SK-N-SH (cell line): ENCODE data around the gene ZDHHC14. TPM values are rescaled to one million over a fixed set of nuclear protein-coding genes. Genes with fewer than 3 reads are reported as not detected.
A peak's percentile ranks its signal among the peaks of the same experiment; 100 is the strongest.

Source experiments
- CTCF ChIA-PET: fragments of 300-600, 350-600 bp; formaldehyde crosslinking; extraction: SDS; loops from one replicate; lab custom pipeline; 2021; lab: Yijun Ruan, JAX
- POLR2A ChIA-PET: fragments of 350-600 bp; sonication (Branson Sonifier 250); formaldehyde crosslinking; extraction: SDS; loops from one replicate; lab custom pipeline; 2020; ENCODE audit warnings: antibody characterized with exemption, inconsistent platforms; lab: Yijun Ruan, JAX
- DNase-seq: peaks from one replicate; pipeline ENCODE4 v3.0.0; 2012
- H2AFZ ChIP-seq: fragments of 200-600 bp; sonication (generic); 2 replicates; pipeline ENCODE4 v1.8.1; 2016; ENCODE audit warnings: antibody characterized with exemption, mild to moderate bottlenecking, low read depth
- H3F3A ChIP-seq: fragments of 200-600 bp; sonication (generic); replicated peaks from 2 replicates; pipeline ENCODE3; 2016; ENCODE audit warnings: antibody characterized with exemption, mild to moderate bottlenecking; ENCODE audit not compliant: insufficient read depth
- H3K27ac ChIP-seq, 2 experiments: fragments of 200-500 bp in 1 of 2; fragments of 200-600 bp in 1 of 2; sonication (Bioruptor generic) in 1 of 2; sonication (generic), shearing (Covaris generic) in 1 of 2; 2 replicates each; pipeline versions ENCODE4 v1.5.1 to v1.6.1; 2014 to 2016; ENCODE audit warnings: low read depth in 2 of 2, inconsistent platforms in 1 of 2, low read length in 1 of 2, mild to moderate bottlenecking in 1 of 2, mixed read lengths in 1 of 2
- H3K27me3 ChIP-seq: fragments of 200-600 bp; sonication (generic), shearing (Covaris generic); 2 replicates; pipeline ENCODE4 v1.6.1; 2016; ENCODE audit warnings: mixed run types; ENCODE audit not compliant: insufficient read depth
- H3K36me3 ChIP-seq, 2 experiments: fragments of 200-500 bp in 1 of 2; fragments of 200-600 bp in 1 of 2; sonication (Bioruptor generic) in 1 of 2; sonication (generic) in 1 of 2; replicated peaks in 1 of 2; 2 replicates each; pipeline versions ENCODE3 to v1.5.1; 2014 to 2016; ENCODE audit warnings: low read length in 1 of 2, mild to moderate bottlenecking in 1 of 2; ENCODE audit not compliant: insufficient read depth in 2 of 2, control insufficient read depth in 1 of 2
- H3K4me1 ChIP-seq, 2 experiments: fragments of 200-500 bp in 1 of 2; fragments of 200-600 bp in 1 of 2; sonication (Bioruptor generic) in 1 of 2; sonication (generic), shearing (Covaris generic) in 1 of 2; 2 replicates each; pipeline versions ENCODE4 v1.5.1 to v1.6.1; 2014 to 2016; ENCODE audit warnings: low read depth in 1 of 2, low read length in 1 of 2, mixed run types in 1 of 2; ENCODE audit not compliant: insufficient read depth in 2 of 2, control insufficient read depth in 1 of 2
- H3K4me2 ChIP-seq: fragments of 200-600 bp; sonication (generic), shearing (Covaris generic); 2 replicates; pipeline ENCODE4 v1.6.1; 2017; ENCODE audit warnings: mixed run types
- H3K4me3 ChIP-seq, 2 experiments: fragments of 200-500 bp in 1 of 2; fragments of 200-600 bp in 1 of 2; sonication (Bioruptor generic) in 1 of 2; sonication (generic), shearing (Covaris generic) in 1 of 2; 2 replicates each; pipeline versions ENCODE4 v1.5.1 to v1.8.1; 2014 to 2016; ENCODE audit warnings: low read depth in 2 of 2, inconsistent platforms in 1 of 2, low read length in 1 of 2, mild to moderate bottlenecking in 1 of 2, mixed read lengths in 1 of 2, moderate library complexity in 1 of 2
- H3K79me2 ChIP-seq: fragments of 200-600 bp; sonication (generic); 2 replicates; pipeline ENCODE4 v1.8.1; 2017; ENCODE audit warnings: mild to moderate bottlenecking; ENCODE audit not compliant: insufficient read depth
- H3K9ac ChIP-seq: fragments of 200-600 bp; sonication (generic); 2 replicates; pipeline ENCODE4 v1.6.1; 2017; ENCODE audit warnings: mixed run types
- H3K9me2 ChIP-seq: fragments of 200-600 bp; sonication (generic); 2 replicates; pipeline ENCODE4 v1.6.1; 2017; ENCODE audit warnings: mixed run types
- H3K9me3 ChIP-seq: fragments of 200-600 bp; sonication (generic); 2 replicates; pipeline ENCODE4 v1.6.1; 2017; ENCODE audit warnings: mixed run types, mild to moderate bottlenecking, moderate library complexity
- H4K20me1 ChIP-seq: fragments of 200-600 bp; sonication (generic); 2 replicates; pipeline ENCODE4 v1.6.1; 2017; ENCODE audit warnings: mild to moderate bottlenecking, mixed run types; ENCODE audit not compliant: insufficient read depth
- CHD2 ChIP-seq: fragments of 150-350 bp; IDR thresholded peaks from 2 replicates; pipeline ENCODE4 v1.6.1; 2018; ENCODE audit warnings: low read length; ENCODE audit not compliant: partially characterized antibody
- CTCF ChIP-seq: fragments of 200-600 bp; sonication (generic); IDR thresholded peaks from 2 replicates; pipeline ENCODE4 v1.6.1; 2017; ENCODE audit warnings: antibody characterized with exemption, mild to moderate bottlenecking, moderate library complexity
- EZH2phosphoT487 ChIP-seq: fragments of 200-600 bp; sonication (generic); IDR thresholded peaks from 2 replicates; pipeline ENCODE4 v1.6.1; 2017; ENCODE audit warnings: low read depth, mixed run types, mild to moderate bottlenecking, antibody characterized with exemption, moderate library complexity, borderline replicate concordance
- FOXM1 ChIP-seq: IDR thresholded peaks from 2 replicates; pipeline ENCODE4 v1.4.0; 2012; ENCODE audit warnings: low read depth, mild to moderate bottlenecking
- GABPA ChIP-seq: IDR thresholded peaks from 2 replicates; pipeline ENCODE4 v1.4.0; 2012; ENCODE audit warnings: low read depth, mild to moderate bottlenecking
- MAX ChIP-seq: IDR thresholded peaks from 2 replicates; pipeline ENCODE4 v1.4.0; 2012; ENCODE audit warnings: low read depth
- MEF2A ChIP-seq: IDR thresholded peaks from 2 replicates; pipeline ENCODE4 v1.4.0; 2012; ENCODE audit warnings: low read depth, borderline replicate concordance
- NRF1 ChIP-seq: IDR thresholded peaks from 2 replicates; pipeline ENCODE4 v1.6.1; 2012; ENCODE audit warnings: low read depth, mild to moderate bottlenecking, low read length
- POLR2AphosphoS5 ChIP-seq: IDR thresholded peaks from 2 replicates; pipeline ENCODE4 v1.6.1; 2012; ENCODE audit warnings: low read depth, low read length
- RCOR1 ChIP-seq: fragments of 150-350 bp; IDR thresholded peaks from 2 replicates; pipeline ENCODE4 v1.6.1; 2017; ENCODE audit warnings: antibody characterized with exemption, low read length
- RFX5 ChIP-seq: IDR thresholded peaks from 2 replicates; pipeline ENCODE4 v1.6.1; 2012; ENCODE audit warnings: mild to moderate bottlenecking, improper control_type of control experiment, low read length
- RXRA ChIP-seq: IDR thresholded peaks from 2 replicates; pipeline ENCODE4 v1.4.0; 2012; ENCODE audit warnings: low read depth, mild to moderate bottlenecking, borderline replicate concordance
- TAF1 ChIP-seq: IDR thresholded peaks from 2 replicates; pipeline ENCODE4 v1.6.1; 2012; ENCODE audit warnings: low read depth, mild to moderate bottlenecking, low read length, moderate library complexity, borderline replicate concordance
- USF1 ChIP-seq: IDR thresholded peaks from 2 replicates; pipeline ENCODE4 v1.4.0; 2012; ENCODE audit warnings: low read depth, borderline replicate concordance
- YY1 ChIP-seq: IDR thresholded peaks from 2 replicates; pipeline ENCODE4 v1.4.0; 2012; ENCODE audit warnings: low read depth, mild to moderate bottlenecking
- WGBS: methylation state at CpG from one replicate; pipeline ENCODE4 v1.1.6; 2017; ENCODE audit warnings: low lambda C conversion rate; 5-methylcytosine and 5-hydroxymethylcytosine counted together
- polyA plus RNA-seq, 3 experiments: library from polyadenylated mRNA; depleted of rRNA; stranded (reverse); fragments of >200 nt; gene quantifications; 2 replicates each; pipeline ENCODE4 v1.2.3, GENCODE V29; 2012
- TF ChIP-seq, protein P1 (sequence below): fragments of 150-350 bp; IDR thresholded peaks from 2 replicates; pipeline ENCODE4 v1.6.1; 2016; ENCODE audit warnings: mild to moderate bottlenecking, low read depth, low read length
- TF ChIP-seq, protein P2 (sequence below): IDR thresholded peaks from 2 replicates; pipeline ENCODE4 v1.6.1; 2012; ENCODE audit warnings: mild to moderate bottlenecking, low read depth, low read length, moderate library complexity

Gene ZDHHC14
- polyA plus RNA-seq, 1 of the 3 experiments (the other 2 are of a cell fraction) = 5.4 TPM

GRCh38 chr6:157536223-157536545 is 155.2 kb downstream of the ZDHHC14 start:
- Histone ChIP-seq H3K4me1 (peaks cover 12 to 17% of the 10 kb centered on the region in 2 experiments; a peak in 2 of 4 replicates), H3K9me2 (no peaks in the 10 kb centered on the region), H3K9me3 (no peaks in the 10 kb centered on the region), H3K27me3 (no peaks in the 10 kb centered on the region), H4K20me1 (no peaks in the 10 kb centered on the region), H2AFZ (peak overlapping the region; percentile 64; the same call in 1 of the 2 replicates), H3K4me3 (no peak overlapping the region), H3K79me2 (no peaks in the 10 kb centered on the region), H3K27ac (peak overlapping the region; percentile 43 to 64), H3K4me2 (peak overlapping the region; percentile 14; the same call in 1 of the 2 replicates), H3K9ac (no peak overlapping the region; the same call in 1 of the 2 replicates), H3K36me3 (no peaks in the 10 kb centered on the region), H3F3A (peaks cover 15% of the 10 kb centered on the region)
- TF ChIP-seq MEF2A (no peak), CHD2 (no peak), POLR2AphosphoS5 (no peak), RCOR1 (no peak), YY1 (no peak), USF1 (no peak), MAX (no peak), TAF1 (no peak), RFX5 (no peak), FOXM1 (no peak), EZH2phosphoT487 (no peak), GABPA (no peak), RXRA (no peak), NRF1 (no peak), CTCF (no peak)
- TF ChIP-seq, protein P1, sequence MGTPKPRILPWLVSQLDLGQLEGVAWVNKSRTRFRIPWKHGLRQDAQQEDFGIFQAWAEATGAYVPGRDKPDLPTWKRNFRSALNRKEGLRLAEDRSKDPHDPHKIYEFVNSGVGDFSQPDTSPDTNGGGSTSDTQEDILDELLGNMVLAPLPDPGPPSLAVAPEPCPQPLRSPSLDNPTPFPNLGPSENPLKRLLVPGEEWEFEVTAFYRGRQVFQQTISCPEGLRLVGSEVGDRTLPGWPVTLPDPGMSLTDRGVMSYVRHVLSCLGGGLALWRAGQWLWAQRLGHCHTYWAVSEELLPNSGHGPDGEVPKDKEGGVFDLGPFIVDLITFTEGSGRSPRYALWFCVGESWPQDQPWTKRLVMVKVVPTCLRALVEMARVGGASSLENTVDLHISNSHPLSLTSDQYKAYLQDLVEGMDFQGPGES = no peak
- TF ChIP-seq, protein P2, sequence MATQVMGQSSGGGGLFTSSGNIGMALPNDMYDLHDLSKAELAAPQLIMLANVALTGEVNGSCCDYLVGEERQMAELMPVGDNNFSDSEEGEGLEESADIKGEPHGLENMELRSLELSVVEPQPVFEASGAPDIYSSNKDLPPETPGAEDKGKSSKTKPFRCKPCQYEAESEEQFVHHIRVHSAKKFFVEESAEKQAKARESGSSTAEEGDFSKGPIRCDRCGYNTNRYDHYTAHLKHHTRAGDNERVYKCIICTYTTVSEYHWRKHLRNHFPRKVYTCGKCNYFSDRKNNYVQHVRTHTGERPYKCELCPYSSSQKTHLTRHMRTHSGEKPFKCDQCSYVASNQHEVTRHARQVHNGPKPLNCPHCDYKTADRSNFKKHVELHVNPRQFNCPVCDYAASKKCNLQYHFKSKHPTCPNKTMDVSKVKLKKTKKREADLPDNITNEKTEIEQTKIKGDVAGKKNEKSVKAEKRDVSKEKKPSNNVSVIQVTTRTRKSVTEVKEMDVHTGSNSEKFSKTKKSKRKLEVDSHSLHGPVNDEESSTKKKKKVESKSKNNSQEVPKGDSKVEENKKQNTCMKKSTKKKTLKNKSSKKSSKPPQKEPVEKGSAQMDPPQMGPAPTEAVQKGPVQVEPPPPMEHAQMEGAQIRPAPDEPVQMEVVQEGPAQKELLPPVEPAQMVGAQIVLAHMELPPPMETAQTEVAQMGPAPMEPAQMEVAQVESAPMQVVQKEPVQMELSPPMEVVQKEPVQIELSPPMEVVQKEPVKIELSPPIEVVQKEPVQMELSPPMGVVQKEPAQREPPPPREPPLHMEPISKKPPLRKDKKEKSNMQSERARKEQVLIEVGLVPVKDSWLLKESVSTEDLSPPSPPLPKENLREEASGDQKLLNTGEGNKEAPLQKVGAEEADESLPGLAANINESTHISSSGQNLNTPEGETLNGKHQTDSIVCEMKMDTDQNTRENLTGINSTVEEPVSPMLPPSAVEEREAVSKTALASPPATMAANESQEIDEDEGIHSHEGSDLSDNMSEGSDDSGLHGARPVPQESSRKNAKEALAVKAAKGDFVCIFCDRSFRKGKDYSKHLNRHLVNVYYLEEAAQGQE = no peak
- WGBS = 32% methylated on average over 2 of the region's 2 CpGs
- POLR2A ChIA-PET = no interaction called here
- CTCF ChIA-PET = no interaction called here
- no peak for DNase-seq
